Kasumi-1 (cell line): Measurements from ENCODE around the gene CHFR.
"Not testable (repeated sequence)": the region's sequence is repeated elsewhere in the genome, so short reads cannot be mapped to it uniquely, and the experiment has no call there.

Experiments used
- DNase-seq, 2 experiments: peaks; one replicate each; lab custom pipeline; 2025; lab: John Stamatoyannopoulos, UW

Gene CHFR

GRCh38 chr12:132839558-132840235 is 47.7 kb downstream of the CHFR start:
- DNase-seq: no peak

- no peak for DNase-seq
Observed at GRCh38 chr12:132838410-132839080, 48.9 kb downstream of the CHFR start.

- no peak for DNase-seq
Observed at GRCh38 chr12:132837693-132838409, 49.6 kb downstream of the CHFR start.

GRCh38 chr12:132836795-132837331 is 50.5 kb downstream of the CHFR start:
- no peak for DNase-seq

GRCh38 chr12:132836230-132836629 is 51.2 kb downstream of the CHFR start:
- not testable (repeated sequence) for DNase-seq

- DNase-seq: no peak
Observed at GRCh38 chr12:132835076-132836025, 52.1 kb downstream of the CHFR start.

GRCh38 chr12:132834181-132834711 is 53.2 kb downstream of the CHFR start:
- no peak for DNase-seq

GRCh38 chr12:132833341-132833740 is 54.1 kb downstream of the CHFR start:
- DNase-seq: no peak

GRCh38 chr12:132831771-132832170 is 55.6 kb downstream of the CHFR start:
- no peak for DNase-seq

- DNase-seq: peak; percentile 78 to 80
Observed at GRCh38 chr12:132828706-132829534, 58.5 kb downstream of the CHFR start, which contains the start of gene GOLGA3. Gene GOLGA3, minus strand, starts transcription at chr12:132828869. Its CDS starts 6,741 bp downstream, at chr12:132822128.

- DNase-seq: peak in 1 of 2 experiments; percentile 9
Observed at GRCh38 chr12:132827763-132828703, 59.4 kb downstream of the CHFR start.

GRCh38 chr12:132825861-132826260 is 61.5 kb downstream of the CHFR start:
- DNase-seq: no peak

- no peak for DNase-seq
Observed at GRCh38 chr12:132825089-132825488, 62.3 kb downstream of the CHFR start.

- no peak for DNase-seq
Observed at GRCh38 chr12:132824053-132824452, 63.4 kb downstream of the CHFR start.

- DNase-seq: no peak
Observed at GRCh38 chr12:132818562-132818961, 68.8 kb downstream of the CHFR start.

GRCh38 chr12:132814232-132814631 is 73.2 kb downstream of the CHFR start:
- DNase-seq: no peak

- DNase-seq: no peak
Observed at GRCh38 chr12:132813443-132813842, 74.0 kb downstream of the CHFR start.

- no peak for DNase-seq
Observed at GRCh38 chr12:132812631-132813305, 74.6 kb downstream of the CHFR start.

- DNase-seq: peak; percentile 9 to 35
Observed at GRCh38 chr12:132809391-132809790, 78.0 kb downstream of the CHFR start.
